Measurements from ENCODE around the gene WDR83.
"Not testable (repeated sequence)": the region's sequence is repeated elsewhere in the genome, so short reads cannot be mapped to it uniquely, and the experiment has no call there.

Gene WDR83

DNA sequence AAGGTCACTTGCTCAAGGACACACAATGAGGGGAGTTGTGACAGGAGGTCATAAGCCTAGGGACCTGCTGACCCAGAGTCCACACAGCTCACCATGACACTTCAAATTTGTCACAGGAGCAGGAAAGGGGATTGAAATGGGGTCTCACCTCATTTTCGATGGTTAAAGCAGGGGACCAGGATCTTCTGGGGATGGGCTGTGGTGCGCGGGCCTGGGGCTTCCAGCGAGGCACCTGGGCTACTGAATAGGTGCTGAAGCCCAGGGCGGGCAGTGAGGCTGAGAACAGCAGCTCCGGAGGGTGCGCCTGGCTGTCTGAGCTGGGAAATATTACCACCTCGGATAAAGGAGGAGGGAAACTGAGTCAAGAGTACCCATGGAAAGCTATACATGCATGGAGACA lies 11.1 kb upstream of the WDR83 start:
- no peak for DNase-seq (ENCODE audit: low spot score)

DNA sequence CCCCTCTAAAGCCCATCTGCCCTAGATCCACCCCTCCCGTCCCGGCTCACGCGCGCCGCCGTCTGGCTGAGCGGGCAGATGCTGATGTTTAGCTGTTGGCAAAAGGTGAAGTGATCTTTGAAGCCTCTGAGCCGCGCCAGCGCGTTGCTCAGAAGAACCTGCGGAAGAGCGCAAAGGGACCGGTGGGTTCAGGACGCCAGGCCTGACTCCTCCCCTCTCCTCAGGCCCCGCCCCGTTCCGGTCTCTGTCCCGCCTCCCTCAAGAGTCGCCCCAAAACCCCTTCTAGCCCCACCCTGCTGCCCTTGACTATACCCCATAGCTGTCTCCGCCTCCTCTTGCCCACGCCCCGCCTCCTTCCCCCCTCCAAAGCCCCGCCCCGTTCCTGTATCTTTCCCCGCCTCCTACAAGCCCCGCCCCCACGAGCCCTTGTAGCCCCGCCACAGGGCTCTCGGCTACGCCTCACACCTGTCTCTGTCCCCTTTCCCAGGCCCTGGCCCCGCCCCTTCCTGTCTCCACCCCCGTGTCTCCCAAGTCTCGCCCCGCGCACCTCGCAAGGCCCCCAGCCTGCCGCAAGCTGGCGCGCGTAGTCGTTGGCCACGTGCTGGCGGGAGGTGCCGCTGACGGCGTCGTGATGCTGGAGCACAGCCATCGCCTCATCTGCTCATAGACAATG lies 9.6 kb upstream of the WDR83 start:
- DNase-seq (ENCODE audit: low spot score): no peak

DNA sequence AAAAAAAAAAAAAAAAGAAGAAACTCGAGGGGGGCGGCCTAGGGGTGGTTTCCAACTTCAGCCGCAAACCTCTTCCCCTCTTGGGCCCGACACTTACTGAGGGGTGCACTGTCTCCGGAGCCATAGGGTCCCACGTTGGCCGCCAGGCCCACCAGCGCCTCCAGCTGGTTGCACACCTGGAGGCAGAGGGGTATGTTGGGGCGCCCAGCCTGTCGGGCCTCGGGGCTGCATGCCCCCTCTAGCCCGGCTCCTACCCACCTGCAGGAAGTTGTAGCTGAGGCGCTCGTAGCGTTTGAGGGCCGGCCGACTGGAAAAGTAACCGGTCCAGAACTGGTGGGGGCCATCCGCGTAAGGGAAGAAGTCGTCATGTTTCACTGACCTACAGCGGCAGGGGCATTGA lies 8.6 kb upstream of the WDR83 start:
- no peak for DNase-seq (ENCODE audit: low spot score)

DNA sequence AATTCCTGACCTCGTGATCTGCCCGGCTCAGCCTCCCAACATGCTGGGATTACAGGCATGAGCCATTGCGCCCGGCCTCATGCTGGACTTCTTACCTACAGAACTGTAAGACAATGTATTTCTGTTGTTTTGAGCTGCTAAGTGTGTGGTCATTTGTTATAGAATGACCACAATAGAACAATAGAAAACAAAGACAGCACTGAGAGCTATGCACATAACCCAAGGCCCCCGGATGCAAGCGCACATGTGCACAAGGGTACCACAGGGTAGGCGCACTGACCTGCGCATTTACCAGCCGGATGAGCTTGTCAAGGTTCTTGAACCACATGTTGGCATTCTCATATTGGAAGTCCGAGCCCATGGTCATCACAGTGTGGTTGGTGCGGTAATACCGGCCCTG lies 5.6 kb upstream of the WDR83 start:
- DNase-seq (ENCODE audit: low spot score): no peak

DNA sequence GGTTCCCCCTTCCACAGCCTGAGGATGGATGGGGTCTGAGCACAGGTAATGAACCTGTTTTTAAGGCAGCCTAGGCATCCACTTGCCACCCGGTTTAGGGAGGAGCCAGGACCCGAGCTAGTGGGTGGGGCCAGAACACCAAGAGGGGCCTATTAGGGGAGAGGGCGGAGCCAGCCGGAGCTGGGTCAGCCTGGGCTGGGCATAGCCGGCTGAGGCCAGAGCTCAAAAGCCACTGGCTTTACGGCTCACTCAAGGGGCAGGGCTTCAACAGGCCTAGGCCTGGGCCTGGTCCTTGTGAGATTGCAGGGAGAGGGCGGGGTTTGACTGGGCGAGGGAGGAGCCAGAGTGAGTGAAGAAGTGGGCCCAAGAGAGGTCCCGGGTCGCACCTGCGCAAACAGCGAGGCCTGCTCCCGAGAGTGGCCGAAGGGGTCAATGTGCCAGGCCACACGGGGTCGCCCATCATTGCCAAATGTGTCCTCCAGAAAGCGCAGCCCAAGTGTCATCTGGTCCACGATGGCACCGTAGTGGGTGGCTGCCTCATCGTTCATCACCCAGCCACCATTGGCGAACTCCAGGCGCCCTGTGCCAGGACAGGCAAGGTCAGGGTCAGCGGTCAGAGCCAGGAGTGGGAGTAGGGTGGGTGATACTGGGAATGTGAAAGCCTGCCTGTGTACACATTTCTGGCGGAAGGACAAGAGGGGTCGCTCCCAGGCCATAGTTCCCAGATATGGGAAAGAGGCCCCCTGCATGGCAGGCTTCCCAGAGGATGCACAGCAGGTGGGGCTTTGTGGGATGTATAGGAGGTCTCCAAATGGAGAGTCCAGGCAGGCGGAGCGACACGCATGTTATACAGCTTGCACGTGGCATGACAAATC lies 2.0 kb upstream of the WDR83 start:
- no peak for DNase-seq (ENCODE audit: low spot score)

DNA sequence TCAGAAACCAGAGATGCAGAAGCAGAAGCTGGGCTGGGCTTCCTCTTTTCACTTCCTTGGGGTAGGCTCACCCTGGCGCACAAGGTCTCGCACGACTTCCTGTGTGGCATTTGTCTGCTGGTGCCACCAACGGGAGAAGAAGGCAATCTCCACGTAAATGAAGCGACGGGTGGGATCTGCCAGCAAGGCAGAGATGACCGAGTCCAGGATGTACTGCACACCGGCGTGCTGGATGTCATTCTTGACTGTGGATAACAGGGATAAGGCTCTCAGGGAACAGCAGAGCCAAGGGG lies 1.4 kb upstream of the WDR83 start:
- no peak for DNase-seq (ENCODE audit: low spot score)

DNA sequence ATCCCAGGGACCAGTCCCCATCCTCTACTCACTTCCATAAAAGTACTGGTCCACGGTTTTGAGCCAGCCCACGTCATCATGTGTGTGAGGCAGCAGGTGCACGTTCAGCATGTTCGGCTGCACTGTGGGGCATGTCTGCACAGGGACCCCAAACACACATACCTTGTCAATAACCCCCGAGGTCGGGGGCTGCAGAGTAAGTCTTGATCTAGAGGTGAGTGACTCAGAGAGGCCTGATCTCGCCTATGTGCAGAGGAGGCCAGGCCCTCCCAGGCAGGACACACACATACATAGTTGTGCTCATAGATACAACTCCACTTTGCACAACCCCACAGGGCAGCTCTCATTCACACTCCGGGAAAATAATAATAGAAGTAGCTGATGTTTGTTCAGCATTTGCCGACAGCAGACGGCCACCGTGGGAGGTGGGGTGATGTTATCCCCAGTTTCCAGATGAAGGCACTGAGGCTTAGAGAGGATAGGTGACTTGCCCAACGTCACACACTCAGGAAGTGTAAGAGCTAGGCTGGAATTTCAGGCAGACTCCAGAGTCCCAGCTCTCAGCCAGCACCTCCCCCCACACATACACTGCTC lies 839 bp upstream of the WDR83 start:
- DNase-seq (ENCODE audit: low spot score): no peak

DNA sequence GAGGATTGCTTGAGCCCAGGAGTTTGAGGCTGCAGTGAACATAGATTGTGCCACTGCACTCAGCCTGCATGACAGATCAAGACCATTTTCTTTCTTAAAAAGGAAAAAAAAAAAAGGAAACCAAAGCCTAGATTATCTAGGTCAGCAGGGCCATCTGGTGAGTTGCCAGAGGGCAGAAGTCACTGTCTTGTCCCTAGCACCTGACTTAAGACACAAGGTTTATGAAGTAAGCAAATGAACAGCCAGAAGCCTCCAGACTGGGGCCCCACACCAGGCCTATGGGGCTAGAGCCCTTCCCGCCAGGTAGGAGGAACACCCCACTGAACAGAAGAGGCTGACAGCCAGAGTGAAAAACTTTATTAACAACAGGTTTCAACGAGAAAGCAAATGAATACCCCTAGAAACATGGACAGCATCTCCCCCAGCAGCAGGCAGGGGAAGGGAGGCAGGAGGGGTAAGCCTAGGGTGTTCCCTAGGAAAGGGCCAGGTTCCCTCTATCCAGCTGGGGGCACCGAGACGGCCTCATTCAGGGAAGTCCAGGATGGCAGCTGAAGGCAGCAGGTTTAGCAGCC lies 1.2 kb downstream of the WDR83 start:
- DNase-seq (ENCODE audit: low spot score): no peak

DNA sequence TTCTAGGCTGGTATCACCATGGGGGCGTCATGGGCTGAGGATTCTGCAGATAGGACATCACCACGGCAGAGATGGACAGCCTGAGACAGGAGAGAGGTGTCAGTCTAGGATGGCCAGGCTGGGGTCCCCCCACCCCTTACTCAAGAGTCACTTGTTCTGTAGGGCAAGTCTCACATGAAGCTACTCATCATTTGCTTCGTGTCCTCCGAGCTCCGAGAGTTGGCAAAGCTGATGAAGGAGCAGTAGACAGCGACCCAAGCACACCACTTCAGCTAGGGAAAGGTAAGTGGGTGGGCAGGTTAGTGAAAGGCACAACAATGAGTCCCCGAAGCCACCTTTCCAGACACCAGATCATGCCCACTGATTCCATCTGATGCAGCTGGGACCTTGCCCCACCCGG lies 1.7 kb downstream of the WDR83 start:
- no peak for DNase-seq (ENCODE audit: low spot score)

DNA sequence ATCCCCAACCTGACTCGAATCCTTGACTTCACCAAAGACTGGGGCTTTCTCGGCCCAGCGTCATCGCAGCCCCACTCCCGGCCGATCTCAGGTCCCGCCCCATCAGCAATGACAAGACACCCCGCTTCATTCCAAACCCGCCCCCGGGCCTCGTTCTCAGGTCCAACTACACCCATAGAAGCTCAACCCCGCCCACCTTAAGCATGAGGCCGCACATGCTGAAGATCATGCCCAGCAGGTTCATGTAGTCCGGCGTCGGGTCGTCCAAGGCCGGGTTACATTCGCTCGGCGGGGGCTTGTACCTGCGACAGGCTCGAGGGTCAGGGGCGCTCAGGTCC lies 2.3 kb downstream of the WDR83 start:
- no peak for DNase-seq (ENCODE audit: low spot score)

DNA sequence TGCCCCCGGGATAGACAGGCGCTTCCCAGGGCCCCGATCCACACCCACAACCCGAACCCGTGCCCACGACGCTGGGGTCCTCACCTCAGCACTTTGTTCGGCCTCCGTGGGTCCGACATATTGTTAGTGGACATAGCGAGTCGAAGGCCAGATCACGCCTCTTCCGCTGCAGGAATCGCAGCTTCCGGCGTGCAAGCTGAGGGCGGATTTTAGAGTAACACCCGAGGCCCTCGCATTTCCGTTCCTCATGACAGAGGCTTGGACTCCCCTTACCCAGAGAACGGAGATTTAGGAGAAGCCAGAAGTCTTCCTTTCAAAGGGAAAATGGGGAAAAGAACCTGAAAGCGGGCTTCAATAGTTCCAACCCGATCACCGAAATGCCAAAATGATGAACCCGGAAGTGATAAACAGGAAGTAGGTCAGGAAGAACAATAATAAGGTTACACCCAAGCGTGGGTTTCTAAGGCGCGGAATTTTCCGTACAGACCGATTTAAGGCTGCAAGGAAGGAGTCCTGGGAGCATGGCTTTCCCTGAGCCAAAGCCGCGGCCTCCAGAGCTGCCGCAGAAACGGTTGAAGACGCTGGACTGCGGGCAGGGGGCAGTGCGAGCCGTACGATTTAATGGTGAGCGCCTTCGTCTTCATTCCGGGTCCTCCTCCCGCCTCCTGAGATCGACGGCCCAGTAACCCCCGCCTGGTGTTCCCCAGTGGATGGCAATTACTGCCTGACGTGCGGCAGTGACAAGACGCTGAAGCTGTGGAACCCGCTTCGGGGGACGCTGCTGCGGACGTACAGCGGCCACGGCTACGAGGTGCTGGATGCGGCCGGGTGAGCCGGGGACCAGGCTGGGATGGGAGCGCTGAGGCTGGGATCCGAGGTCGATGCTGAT lies 2.9 kb downstream of the WDR83 start:
- peak; percentile 85 for DNase-seq (ENCODE audit: low spot score)

DNA sequence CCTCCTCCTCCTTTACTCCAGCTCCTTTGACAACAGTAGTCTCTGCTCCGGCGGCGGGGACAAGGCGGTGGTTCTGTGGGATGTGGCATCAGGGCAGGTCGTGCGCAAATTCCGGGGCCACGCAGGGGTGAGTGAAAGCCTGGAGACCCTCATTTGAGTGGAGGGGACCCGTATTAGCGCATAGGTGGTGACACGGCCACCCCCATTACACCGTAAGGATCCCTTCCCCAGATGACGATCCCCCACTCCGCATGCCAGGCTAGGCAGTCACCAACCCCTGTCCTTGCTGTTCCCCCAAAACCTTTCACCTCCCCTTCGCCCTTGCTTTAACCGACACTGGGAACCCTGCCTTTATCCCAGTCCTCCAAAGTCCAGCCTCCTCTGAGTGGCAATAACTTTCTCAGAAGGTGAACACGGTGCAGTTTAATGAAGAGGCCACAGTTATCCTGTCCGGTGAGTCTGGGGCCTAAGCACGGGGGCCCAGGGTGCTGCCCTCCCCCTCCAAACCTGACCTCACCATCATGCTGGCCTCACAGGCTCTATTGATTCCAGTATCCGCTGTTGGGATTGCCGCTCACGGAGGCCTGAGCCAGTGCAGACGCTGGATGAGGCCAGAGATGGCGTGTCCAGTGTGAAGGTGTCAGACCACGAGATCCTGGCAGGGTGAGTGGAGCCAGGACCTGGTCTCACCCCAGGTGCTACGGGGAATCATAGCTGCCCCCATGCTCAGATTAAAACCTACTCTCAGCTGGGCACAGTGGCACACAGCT lies 3.7 kb downstream of the WDR83 start:
- DNase-seq (ENCODE audit: low spot score): no peak

DNA sequence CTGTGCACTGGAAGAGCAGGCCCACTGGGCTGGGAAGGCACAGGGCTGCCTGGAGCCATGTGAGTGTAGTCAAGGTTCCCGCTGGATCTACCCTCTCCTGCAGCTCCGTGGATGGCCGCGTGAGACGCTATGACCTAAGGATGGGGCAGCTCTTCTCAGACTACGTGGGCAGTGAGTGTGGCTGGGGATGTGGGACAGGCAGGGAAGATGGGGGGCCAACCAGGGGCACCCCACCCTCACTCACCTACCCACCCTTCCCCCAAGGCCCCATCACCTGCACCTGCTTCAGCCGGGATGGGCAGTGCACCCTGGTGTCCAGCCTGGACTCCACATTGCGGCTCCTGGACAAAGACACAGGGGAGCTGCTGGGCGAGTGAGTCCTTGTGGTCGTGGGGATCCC lies 6.1 kb downstream of the WDR83 start:
- DNase-seq (ENCODE audit: low spot score): no peak

DNA sequence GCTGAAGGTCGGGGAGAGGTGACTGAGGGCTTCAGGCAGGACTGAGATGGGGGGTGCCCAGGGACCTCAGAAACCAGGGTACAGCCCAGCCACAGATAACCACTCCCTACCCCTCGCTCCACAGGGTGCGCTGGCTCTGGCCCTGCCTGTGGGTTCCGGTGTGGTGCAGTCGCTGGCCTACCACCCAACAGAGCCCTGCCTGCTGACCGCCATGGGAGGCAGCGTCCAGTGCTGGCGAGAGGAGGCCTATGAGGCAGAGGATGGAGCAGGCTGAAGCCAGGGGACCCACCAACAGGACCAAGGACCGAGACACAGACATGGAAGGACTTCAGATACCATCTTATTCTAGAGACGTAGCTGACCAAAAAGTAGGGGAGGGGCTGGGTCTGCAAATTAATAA lies 8.8 kb downstream of the WDR83 start:
- DNase-seq (ENCODE audit: low spot score): no peak

DNA sequence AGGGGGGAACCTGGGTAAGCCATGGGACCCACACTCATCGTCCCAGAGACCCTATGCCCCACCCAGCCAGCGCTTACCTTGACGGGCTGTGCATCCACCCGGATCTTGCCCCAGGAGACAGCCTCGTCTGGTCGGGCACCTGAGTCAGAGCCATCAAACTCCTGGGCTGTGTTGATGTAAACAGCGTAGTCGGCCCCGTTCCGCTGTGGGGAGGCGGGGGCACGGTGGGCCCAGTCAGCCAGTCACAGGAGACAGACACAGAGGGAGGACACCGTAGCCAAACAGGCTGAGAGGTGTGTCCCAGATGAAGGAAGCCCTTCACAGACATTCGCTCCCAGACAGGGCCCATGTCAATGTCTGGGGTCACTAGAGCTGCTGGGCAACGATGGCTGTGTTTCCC lies 9.3 kb downstream of the WDR83 start:
- no peak for DNase-seq (ENCODE audit: low spot score)

DNA sequence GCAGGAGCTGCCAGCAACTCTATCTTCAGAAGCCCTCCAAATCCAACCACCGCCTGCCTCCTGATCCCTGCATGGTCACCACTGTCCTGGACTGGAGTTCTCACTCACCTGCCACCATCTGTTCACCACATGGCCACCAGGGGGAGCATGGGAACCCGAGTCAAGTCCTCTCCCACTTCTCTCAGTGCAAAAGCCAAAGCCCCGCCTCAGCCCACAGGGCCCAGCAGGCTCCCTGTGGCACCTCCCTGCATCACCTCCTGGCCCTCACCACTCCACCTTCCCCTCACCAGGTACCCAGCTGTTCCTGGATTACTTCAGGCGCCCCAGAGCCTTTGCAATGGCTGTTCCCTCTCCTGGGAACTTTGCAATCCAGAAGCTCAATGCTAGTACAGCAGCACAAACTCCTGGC lies 9.8 kb downstream of the WDR83 start:
- peak; percentile 78 for DNase-seq (ENCODE audit: low spot score)

DNA sequence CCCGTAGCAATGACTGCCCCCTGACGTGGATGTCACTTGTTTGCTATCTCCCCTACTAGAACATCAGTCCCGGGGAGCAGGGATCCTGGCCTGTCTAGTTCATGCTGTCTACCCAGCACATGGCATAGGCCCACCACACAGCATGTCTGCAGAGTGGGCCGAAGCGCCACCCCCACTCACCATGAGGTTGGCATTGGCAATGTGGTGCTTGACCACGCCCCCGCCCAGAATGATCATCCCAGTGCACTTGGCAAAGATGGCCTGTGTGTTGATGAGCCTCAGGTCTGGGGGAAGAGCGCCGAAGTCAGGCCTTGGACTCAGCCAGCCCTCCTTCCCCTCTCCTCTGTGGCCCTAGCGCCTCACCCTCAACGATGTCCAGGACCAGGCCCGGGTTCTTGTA lies 10.3 kb downstream of the WDR83 start:
- no peak for DNase-seq (ENCODE audit: low spot score)

DNA sequence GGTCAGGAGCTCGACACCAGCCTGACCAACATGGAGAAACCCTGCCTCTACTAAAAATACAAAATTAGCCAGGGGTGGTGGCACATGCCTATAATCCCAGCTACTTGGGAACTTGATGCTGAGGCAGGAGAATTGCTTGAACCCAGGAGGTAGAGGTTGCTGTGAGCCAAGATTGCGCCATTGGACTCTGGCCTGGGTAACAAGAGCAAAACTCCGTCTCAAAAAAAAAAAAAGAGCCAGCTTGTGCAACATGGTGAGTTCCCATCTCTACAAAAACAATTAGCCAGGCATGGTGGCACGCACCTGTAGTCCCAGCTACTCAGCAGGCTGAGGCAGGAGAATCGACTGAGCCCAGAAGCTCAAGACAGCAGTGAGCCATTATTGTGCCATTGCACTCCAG lies 11.4 kb downstream of the WDR83 start:
- not testable (repeated sequence) for DNase-seq (ENCODE audit: low spot score)

DNA sequence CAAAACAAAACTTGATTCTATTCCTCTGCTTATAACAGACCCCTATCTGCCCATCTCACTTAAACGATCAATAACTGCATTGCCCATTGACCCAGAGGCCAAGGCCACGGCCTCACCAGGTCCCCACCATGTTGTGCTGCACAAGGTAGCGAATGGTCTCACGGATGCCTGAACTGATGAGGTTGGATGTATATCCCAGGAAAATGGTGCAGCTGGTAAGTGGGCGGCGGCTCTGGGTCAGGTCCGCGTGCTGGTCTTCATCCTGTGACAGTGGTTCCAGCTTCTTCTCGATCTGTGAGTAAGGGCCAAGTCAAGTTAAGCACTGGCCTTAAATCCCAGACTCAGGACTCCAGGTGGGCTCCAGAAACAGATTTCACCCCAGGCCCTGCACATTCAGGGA lies 13.4 kb downstream of the WDR83 start:
- DNase-seq (ENCODE audit: low spot score): no peak

DNA sequence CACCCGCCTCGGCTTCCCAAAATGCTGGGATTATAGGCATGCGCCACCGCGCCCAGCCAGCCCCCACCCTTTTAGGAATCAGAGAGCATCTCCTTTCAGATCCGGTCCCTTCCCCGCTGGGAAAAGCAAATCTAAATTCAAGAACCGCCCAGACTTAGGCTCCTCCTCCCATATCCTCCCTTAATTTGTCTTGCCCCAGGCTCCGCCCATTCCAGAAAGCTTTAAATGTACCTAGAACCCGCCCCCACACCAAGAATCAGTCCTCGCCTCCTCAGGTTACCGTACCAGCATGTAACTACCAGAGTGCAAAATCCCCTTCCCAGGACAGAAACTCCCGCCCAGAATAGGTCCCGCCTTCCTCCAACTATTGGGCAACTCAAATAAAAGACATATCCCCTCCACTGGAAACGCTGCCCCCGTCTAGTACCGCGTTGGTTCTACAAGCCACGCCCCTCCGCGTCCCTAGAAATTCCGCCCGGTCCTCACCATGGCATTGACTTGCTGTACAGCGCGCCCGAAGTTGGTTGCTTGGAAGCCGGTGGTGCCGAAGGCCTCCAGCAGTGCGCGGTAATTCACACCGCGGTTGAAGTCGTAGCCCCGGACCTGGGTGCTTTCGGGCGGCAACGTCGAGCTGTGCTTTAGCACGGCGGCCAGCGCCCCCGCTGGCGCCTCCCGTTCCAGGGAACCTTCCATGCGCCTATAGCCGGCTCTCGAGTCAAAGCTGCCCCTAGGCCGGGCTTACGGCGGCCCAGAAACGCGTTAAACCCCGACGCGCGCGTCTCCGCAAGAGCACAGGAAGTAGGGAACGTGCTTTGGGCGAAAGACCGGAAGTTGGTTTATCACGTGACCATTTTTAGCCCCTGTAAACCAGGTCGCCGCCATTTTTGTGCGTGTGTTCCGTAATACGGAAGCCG lies 14.7 kb downstream of the WDR83 start, which contains the start of gene DHPS:
Gene DHPS (minus strand): TSS at position 807 of the 914 bp plus-strand sequence. CDS start 114 bp downstream, at position 693.
- DNase-seq (ENCODE audit: low spot score): peak; percentile 98

Data from SK-N-DZ (cell line).